PC-9 (cell line): ENCODE results near the gene KIF26B. TPM values are rescaled to one million over a fixed set of nuclear protein-coding genes. Genes with fewer than 3 reads are reported as not detected.

Experiments
- BruUV-seq: library from RNA; stranded (reverse); fragments of 400-500 nt; replicated peaks from 2 replicates; lab custom pipeline; 2021; lab: Mats Ljungman, UMichigan
- CTCF ChIA-PET: fragments of 300-600 bp; sonication (Branson Sonifier 250); formaldehyde crosslinking; loops from one replicate; lab custom pipeline; 2022; ENCODE audit warnings: antibody characterized with exemption; lab: Charles Lee
- POLR2A ChIA-PET: fragments of 300-600 bp; sonication (Branson Sonifier 250); formaldehyde crosslinking; loops from one replicate; lab custom pipeline; 2022; ENCODE audit warnings: antibody characterized with exemption; ENCODE audit not compliant: unreplicated experiment; lab: Charles Lee
- DNase-seq, 2 experiments: peaks; one replicate each; pipeline versions ENCODE4 v3.0.0 to v3.0.0-alpha.2; 2015 to 2022; ENCODE audit warnings: mixed read lengths in 1 of 2
- H2AFZ ChIP-seq: fragments of 200-600 bp; sonication (generic); 2 replicates; pipeline ENCODE4 v1.8.1; 2017; ENCODE audit warnings: antibody characterized with exemption
- H3F3A ChIP-seq: fragments of 200-600 bp; sonication (generic); 2 replicates; pipeline ENCODE4 v1.8.1; 2017; ENCODE audit warnings: antibody characterized with exemption, mild to moderate bottlenecking, low read depth; ENCODE audit not compliant: insufficient read depth
- H3K27ac ChIP-seq: fragments of 200-600 bp; sonication (generic); 2 replicates; pipeline ENCODE4 v1.6.1; 2016; ENCODE audit warnings: mixed run types
- H3K27me3 ChIP-seq: fragments of 200-600 bp; sonication (generic); 2 replicates; pipeline ENCODE4 v1.6.1; 2016; ENCODE audit warnings: low read depth, mixed run types; ENCODE audit not compliant: insufficient read depth
- H3K36me3 ChIP-seq: fragments of 200-600 bp; sonication (generic); 2 replicates; pipeline ENCODE4 v1.6.1; 2016; ENCODE audit warnings: low read depth, mixed run types
- H3K4me1 ChIP-seq: fragments of 200-600 bp; sonication (generic); replicated peaks from 2 replicates; pipeline ENCODE4 v1.6.1; 2016; ENCODE audit warnings: mixed run types; ENCODE audit not compliant: insufficient read depth
- H3K4me2 ChIP-seq: fragments of 200-600 bp; sonication (generic); 2 replicates; pipeline ENCODE4 v1.6.1; 2017; ENCODE audit warnings: mixed run types
- H3K4me3 ChIP-seq: fragments of 200-600 bp; sonication (generic); 2 replicates; pipeline ENCODE4 v1.6.1; 2016; ENCODE audit warnings: mixed run types
- H3K79me2 ChIP-seq: fragments of 200-600 bp; sonication (generic); 2 replicates; pipeline ENCODE4 v1.6.1; 2017; ENCODE audit warnings: low read depth, mixed run types
- H3K9me2 ChIP-seq: fragments of 200-600 bp; sonication (generic); 2 replicates; pipeline ENCODE4 v1.8.1; 2017; ENCODE audit warnings: mild to moderate bottlenecking; ENCODE audit not compliant: insufficient read depth
- H3K9me3 ChIP-seq: fragments of 200-600 bp; sonication (generic); 2 replicates; pipeline ENCODE4 v1.8.1; 2016; ENCODE audit warnings: low read depth; ENCODE audit not compliant: insufficient read depth
- H4K20me1 ChIP-seq: fragments of 200-600 bp; sonication (generic); 2 replicates; pipeline ENCODE4 v1.8.1; 2017; ENCODE audit not compliant: insufficient read depth
- EZH2 ChIP-seq: fragments of 200-600 bp; sonication (generic); IDR thresholded peaks from 2 replicates; pipeline ENCODE4 v1.8.0; 2017; ENCODE audit warnings: antibody characterized with exemption, low read depth
- intact Hi-C: fragments of 100-400 bp; cut with micrococcal nuclease; formaldehyde crosslinking; loops from one replicate; pipeline ENCODE4 v1.10.0; 2022; ENCODE audit not compliant: unreplicated experiment
- total RNA-seq: library from RNA; stranded (reverse); gene quantifications from 2 replicates; pipeline ENCODE4 v1.2.3, GENCODE V29; 2021
- TF ChIP-seq, protein P1 (sequence below): fragments of 200-600 bp; sonication (generic); conservative IDR thresholded peaks from 2 replicates; pipeline ENCODE4 v1.6.1; 2017; ENCODE audit warnings: mixed run types, antibody characterized with exemption, mild to moderate bottlenecking, moderate library complexity

Gene KIF26B
- total RNA-seq, 1 experiment from 2014 or later = 0.11 TPM

DNA sequence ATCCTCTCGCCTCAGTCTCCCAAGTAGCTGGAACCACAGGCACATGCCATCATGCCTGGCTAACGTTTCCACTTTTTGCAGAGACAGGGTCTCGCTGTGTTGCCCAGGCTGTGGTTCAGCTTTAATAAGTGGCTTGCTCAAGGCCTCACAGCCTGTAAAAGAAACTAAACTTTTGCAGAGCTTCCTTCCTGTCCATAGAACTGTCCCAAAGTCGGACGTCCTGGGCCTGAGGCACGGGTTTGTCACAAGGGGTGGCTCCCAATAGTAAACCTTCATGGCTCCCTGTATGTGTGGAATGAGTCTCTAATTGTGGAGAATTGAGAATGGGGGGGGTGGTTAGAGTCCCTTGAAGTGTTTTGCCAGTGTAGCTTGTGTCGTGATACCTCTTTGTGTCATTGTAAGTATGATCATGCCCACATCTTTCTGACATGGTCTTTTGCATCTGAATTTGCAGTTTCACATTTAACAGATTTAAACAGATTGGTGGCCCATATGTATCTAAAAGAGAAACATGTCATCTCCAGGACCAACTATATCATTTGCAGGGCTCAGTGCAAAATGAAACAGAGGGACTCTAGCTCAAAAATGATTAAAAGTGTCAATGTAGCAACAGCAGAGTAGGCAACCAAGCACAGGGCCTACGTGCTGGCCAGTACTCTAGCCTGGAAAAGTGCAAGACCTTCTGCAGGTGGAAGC lies 332.1 kb downstream of the KIF26B start:
- peaks cover 67% of the 10 kb centered on the region for H3K27me3 ChIP-seq
- H3K79me2 ChIP-seq = no peaks in the 10 kb centered on the region
- intact Hi-C loops = no loop called here
- ChIA-PET CTCF (no interaction called here), POLR2A (no interaction called here)
- H4K20me1 ChIP-seq = no peaks in the 10 kb centered on the region
- H3F3A ChIP-seq = no peaks in the 10 kb centered on the region
- H3K9me2 ChIP-seq = no peaks in the 10 kb centered on the region
- TF ChIP-seq, protein P1, sequence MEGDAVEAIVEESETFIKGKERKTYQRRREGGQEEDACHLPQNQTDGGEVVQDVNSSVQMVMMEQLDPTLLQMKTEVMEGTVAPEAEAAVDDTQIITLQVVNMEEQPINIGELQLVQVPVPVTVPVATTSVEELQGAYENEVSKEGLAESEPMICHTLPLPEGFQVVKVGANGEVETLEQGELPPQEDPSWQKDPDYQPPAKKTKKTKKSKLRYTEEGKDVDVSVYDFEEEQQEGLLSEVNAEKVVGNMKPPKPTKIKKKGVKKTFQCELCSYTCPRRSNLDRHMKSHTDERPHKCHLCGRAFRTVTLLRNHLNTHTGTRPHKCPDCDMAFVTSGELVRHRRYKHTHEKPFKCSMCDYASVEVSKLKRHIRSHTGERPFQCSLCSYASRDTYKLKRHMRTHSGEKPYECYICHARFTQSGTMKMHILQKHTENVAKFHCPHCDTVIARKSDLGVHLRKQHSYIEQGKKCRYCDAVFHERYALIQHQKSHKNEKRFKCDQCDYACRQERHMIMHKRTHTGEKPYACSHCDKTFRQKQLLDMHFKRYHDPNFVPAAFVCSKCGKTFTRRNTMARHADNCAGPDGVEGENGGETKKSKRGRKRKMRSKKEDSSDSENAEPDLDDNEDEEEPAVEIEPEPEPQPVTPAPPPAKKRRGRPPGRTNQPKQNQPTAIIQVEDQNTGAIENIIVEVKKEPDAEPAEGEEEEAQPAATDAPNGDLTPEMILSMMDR = no peak
- no peak for TF ChIP-seq EZH2
- no peak overlapping the region for H3K4me2 ChIP-seq
- no peak overlapping the region for H3K27ac ChIP-seq
- no peaks in the 10 kb centered on the region for H3K4me1 ChIP-seq
- no peaks in the 10 kb centered on the region for H3K36me3 ChIP-seq
- no TSS peak for BruUV-seq
- H3K4me3 ChIP-seq = no peak overlapping the region
- no peaks in the 10 kb centered on the region for H3K9me3 ChIP-seq
- DNase-seq = no peak
- H2AFZ ChIP-seq = no peak overlapping the region

DNA sequence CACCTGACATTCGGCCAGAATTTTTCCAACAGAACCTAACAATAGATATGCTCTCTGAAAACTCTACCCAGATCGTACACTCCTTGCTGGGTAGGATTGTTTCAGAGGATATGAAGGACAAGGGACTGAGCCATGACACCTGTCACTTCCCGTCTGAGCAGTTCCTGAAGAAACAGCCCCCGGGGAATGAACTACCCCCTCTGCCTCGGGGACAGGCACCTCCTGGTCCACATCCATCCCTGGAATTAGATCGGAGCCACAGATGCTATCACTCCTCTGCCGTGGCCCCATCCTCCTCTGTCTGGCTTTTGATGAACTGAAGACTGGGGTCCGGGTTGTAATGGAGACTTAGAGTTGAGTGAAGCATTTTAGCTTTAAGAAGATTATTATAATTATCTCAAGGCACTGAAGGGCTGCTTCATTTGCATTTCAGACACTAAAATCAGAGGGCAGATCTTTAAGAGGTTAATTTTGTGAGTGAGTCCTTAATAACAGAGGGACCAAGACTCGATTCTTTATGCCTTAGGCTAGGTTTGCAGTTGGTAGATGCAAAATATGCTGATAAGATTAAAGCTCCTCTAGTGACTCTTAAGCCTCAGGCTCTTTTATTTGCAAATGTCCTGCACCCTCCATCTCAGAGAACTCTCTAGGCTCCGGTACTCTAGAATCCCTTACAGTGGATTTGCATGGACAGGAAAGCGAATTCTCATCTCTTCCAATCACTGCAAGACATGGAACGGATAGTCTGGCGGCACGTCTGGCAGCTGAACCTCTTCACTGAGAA lies 333.8 kb downstream of the KIF26B start:
- H4K20me1 ChIP-seq = no peaks in the 10 kb centered on the region
- no peaks in the 10 kb centered on the region for H3K9me2 ChIP-seq
- no peak for DNase-seq
- no peaks in the 10 kb centered on the region for H3K36me3 ChIP-seq
- H3K9me3 ChIP-seq = no peaks in the 10 kb centered on the region
- H3K79me2 ChIP-seq = no peaks in the 10 kb centered on the region
- TF ChIP-seq, protein P1 = no peak
- no peak for TF ChIP-seq EZH2
- H3K4me1 ChIP-seq = no peaks in the 10 kb centered on the region
- H3K27ac ChIP-seq = no peak overlapping the region
- ChIA-PET CTCF (no interaction called here), POLR2A (no interaction called here)
- intact Hi-C loops = no loop called here
- no peaks in the 10 kb centered on the region for H3F3A ChIP-seq
- H3K4me3 ChIP-seq = no peak overlapping the region
- no peak overlapping the region for H2AFZ ChIP-seq
- no TSS peak for BruUV-seq
- H3K4me2 ChIP-seq = no peak overlapping the region
- H3K27me3 ChIP-seq = peaks cover 57% of the 10 kb centered on the region

GRCh38 chr1:245489838-245490237 lies 335.1 kb downstream of the KIF26B start:
- H3K4me3 ChIP-seq = no peak overlapping the region
- no peaks in the 10 kb centered on the region for H3K79me2 ChIP-seq
- H3K36me3 ChIP-seq = no peaks in the 10 kb centered on the region
- no TSS peak for BruUV-seq
- no peaks in the 10 kb centered on the region for H3K9me3 ChIP-seq
- H3K27ac ChIP-seq = no peak overlapping the region
- intact Hi-C loops = no loop called here
- no peaks in the 10 kb centered on the region for H4K20me1 ChIP-seq
- ChIA-PET POLR2A (no interaction called here), CTCF (no interaction called here)
- H3F3A ChIP-seq = no peaks in the 10 kb centered on the region
- no peaks in the 10 kb centered on the region for H3K4me1 ChIP-seq
- TF ChIP-seq, protein P1 = no peak
- no peak for TF ChIP-seq EZH2
- H3K4me2 ChIP-seq = no peak overlapping the region
- no peak overlapping the region for H2AFZ ChIP-seq
- no peak for DNase-seq
- no peaks in the 10 kb centered on the region for H3K9me2 ChIP-seq
- H3K27me3 ChIP-seq = peaks cover 50% of the 10 kb centered on the region
